K562 (cell line): ENCODE measurements around the gene ZNF768.

Source experiments
- CHD1 ChIP-seq: fragments of 200-600 bp; sonication (generic); IDR thresholded peaks from one replicate; pipeline ENCODE4 v1.6.1; 2012; ENCODE audit warnings: mild to moderate bottlenecking, moderate library complexity, low read length, inconsistent platforms
- CTCF ChIP-seq, 3 experiments: IDR thresholded peaks in 2 of 3; conservative IDR thresholded peaks in 1 of 3; 2 replicates each; pipeline ENCODE4 v1.5.1; 2011 to 2012; ENCODE audit warnings: low read length in 3 of 3, mild to moderate bottlenecking in 3 of 3, control low read depth in 2 of 3, improper control_type of control experiment in 1 of 3, inconsistent platforms in 1 of 3, low read depth in 1 of 3, mixed read lengths in 1 of 3, moderate library complexity in 1 of 3; ENCODE audit not compliant: insufficient read depth in 2 of 3
- FOXM1 ChIP-seq, 2 experiments: fragments of 450-650 bp in 1 of 2; sonication (generic) in 1 of 2; formaldehyde crosslinking in 1 of 2; IDR thresholded peaks; 2 replicates each; pipeline versions ENCODE4 v1.6.1 to v1.9.0; 2017 to 2022; ENCODE audit warnings: low read depth in 2 of 2, mild to moderate bottlenecking in 2 of 2, missing genetic modification reagents in 1 of 2, moderate library complexity in 1 of 2
- HCFC1 ChIP-seq: IDR thresholded peaks from 2 replicates; pipeline ENCODE4 v1.6.1; 2012; ENCODE audit warnings: low read depth, low read length, improper control_type of control experiment
- PHTF2 ChIP-seq: fragments of 250-450 bp; sonication (Bioruptor Pico); IDR thresholded peaks from 2 replicates; pipeline ENCODE4 v1.5.0; 2021; ENCODE audit warnings: mild to moderate bottlenecking
- POLR2A ChIP-seq: fragments of 450-650 bp; conservative IDR thresholded peaks from 2 replicates; pipeline ENCODE4 v1.6.1; 2016
- STAG1 ChIP-seq: sonication (generic); formaldehyde crosslinking; IDR thresholded peaks from 2 replicates; pipeline ENCODE4 v1.5.0; 2020; ENCODE audit warnings: missing genetic modification reagents, borderline replicate concordance
- TFAP4 ChIP-seq: sonication (generic); formaldehyde crosslinking; IDR thresholded peaks from 2 replicates; pipeline ENCODE4 v1.8.0; 2022; ENCODE audit warnings: missing genetic modification reagents, mild to moderate bottlenecking, moderate library complexity, borderline replicate concordance
- ZNF133 ChIP-seq: fragments of 250-450 bp; sonication (Bioruptor Pico); IDR thresholded peaks from 2 replicates; pipeline ENCODE4 v1.4.0; 2020; ENCODE audit warnings: mild to moderate bottlenecking
- ZNF584 ChIP-seq: fragments of 200-800 bp; sonication (Bioruptor generic); IDR thresholded peaks from 2 replicates; pipeline ENCODE4 v1.6.1; 2016; ENCODE audit warnings: low read depth, mild to moderate bottlenecking, missing genetic modification characterization, missing compliant biosample characterization

GRCh38 chr16:30474684-30475083, 51.7 kb downstream of the ZNF768 start:
- TF ChIP-seq FOXM1 (IDR thresholded peaks at IDR 0.05; ENCODE audit: low read depth) (no peak), FOXM1 (CRISPR knock-in tag; IDR thresholded peaks at IDR 0.05; ENCODE audit: low read depth) (no peak), PHTF2 (CRISPR knock-in tag) (no peak), STAG1 (no peak), ZNF133 (CRISPR knock-in tag) (no peak), POLR2A (no peak), CHD1 (no peak), HCFC1 (no peak), ZNF584 (CRISPR knock-in tag) (no peak), TFAP4 (no peak), CTCF (IDR thresholded peaks at IDR 0.05 in 2 of 3, conservative IDR thresholded peaks at IDR 0.05 in 1 of 3; ENCODE audit: insufficient read depth in 2 of 3, low read depth in 1 of 3, low read length in 3 of 3) (no peak)
